PC-3 (cell line): ENCODE data around the gene NOM1. TPM values are rescaled to one million over a fixed set of nuclear protein-coding genes. Genes with fewer than 3 reads are reported as not detected.
A peak's percentile ranks its signal among the peaks of the same experiment; 100 is the strongest.

Experiments used
- ATAC-seq: fragments of 200-7000 bp; cut with Tn5 transposase; 2 replicates; pipeline ENCODE4 v1.9.1; 2020; ENCODE audit warnings: mild to moderate bottlenecking, moderate library complexity
- BruUV-seq: library from RNA; stranded (reverse); fragments of 400-500 nt; replicated peaks from 2 replicates; lab custom pipeline; 2021; lab: Mats Ljungman, UMichigan
- CTCF ChIA-PET: fragments of 300-600 bp; sonication (Branson Sonifier 250); formaldehyde crosslinking; loops from one replicate; lab custom pipeline; 2022; ENCODE audit warnings: antibody characterized with exemption; lab: Charles Lee
- POLR2A ChIA-PET: fragments of 300-600 bp; sonication (Branson Sonifier 250); formaldehyde crosslinking; loops from one replicate; lab custom pipeline; 2022; ENCODE audit warnings: antibody characterized with exemption; ENCODE audit not compliant: unreplicated experiment; lab: Charles Lee
- DNase-seq: peaks from one replicate; pipeline ENCODE4 v3.0.0-alpha.2; 2015
- H2AFZ ChIP-seq: fragments of 300-600 bp; sonication (generic); 2 replicates; pipeline ENCODE4 v1.6.0; 2016; ENCODE audit warnings: antibody characterized with exemption, low read length
- H3F3A ChIP-seq: fragments of 300-600 bp; sonication (generic); one replicate; pipeline ENCODE4 v1.6.0; 2017; ENCODE audit warnings: antibody characterized with exemption, low read length, control low read depth, mild to moderate bottlenecking; ENCODE audit not compliant: unreplicated experiment
- H3K27ac ChIP-seq: fragments of 300-600 bp; sonication (generic); 2 replicates; pipeline ENCODE4 v1.5.1; 2016; ENCODE audit warnings: mild to moderate bottlenecking, low read length
- H3K27me3 ChIP-seq: fragments of 300-600 bp; sonication (generic); 2 replicates; pipeline ENCODE4 v1.6.1; 2016; ENCODE audit warnings: low read length, mixed read lengths
- H3K36me3 ChIP-seq: fragments of 300-600 bp; sonication (generic); 2 replicates; pipeline ENCODE4 v1.6.1; 2016; ENCODE audit warnings: low read depth, mixed run types, low read length, mixed read lengths
- H3K4me1 ChIP-seq: fragments of 300-600 bp; sonication (generic); 2 replicates; pipeline ENCODE4 v1.5.1; 2016; ENCODE audit warnings: low read length; ENCODE audit not compliant: insufficient read depth
- H3K4me2 ChIP-seq: fragments of 300-600 bp; sonication (generic); 2 replicates; pipeline ENCODE4 v1.6.0; 2016; ENCODE audit warnings: low read length
- H3K4me3 ChIP-seq: fragments of 300-600 bp; sonication (generic); 2 replicates; pipeline ENCODE4 v1.5.1; 2016; ENCODE audit warnings: mild to moderate bottlenecking, low read length, mixed read lengths
- H3K79me2 ChIP-seq: fragments of 300-600 bp; sonication (generic); 2 replicates; pipeline ENCODE4 v1.6.1; 2017; ENCODE audit warnings: low read length, mixed read lengths
- H3K9ac ChIP-seq: fragments of 300-600 bp; sonication (generic); 2 replicates; pipeline ENCODE4 v1.6.0; 2016; ENCODE audit warnings: mild to moderate bottlenecking, low read length
- H3K9me2 ChIP-seq: fragments of 300-600 bp; sonication (generic); replicated peaks from 2 replicates; pipeline ENCODE4 v1.6.1; 2016; ENCODE audit warnings: mixed run types, low read length, mixed read lengths
- H3K9me3 ChIP-seq: fragments of 300-600 bp; sonication (generic); 2 replicates; pipeline ENCODE4 v1.6.1; 2016; ENCODE audit warnings: low read length, mixed read lengths
- H4K20me1 ChIP-seq: fragments of 300-600 bp; sonication (generic); 2 replicates; pipeline ENCODE4 v1.6.1; 2016; ENCODE audit warnings: low read length, mixed read lengths
- EZH2 ChIP-seq: fragments of 300-600 bp; sonication (generic); IDR thresholded peaks from one replicate; pipeline ENCODE4 v1.6.1; 2017; ENCODE audit warnings: antibody characterized with exemption, mild to moderate bottlenecking, low read length; ENCODE audit not compliant: unreplicated experiment
- EZH2phosphoT487 ChIP-seq: fragments of 300-600 bp; sonication (generic); IDR thresholded peaks from 2 replicates; pipeline ENCODE4 v1.6.1; 2018; ENCODE audit warnings: mild to moderate bottlenecking, antibody characterized with exemption, low read length, borderline replicate concordance
- intact Hi-C: fragments of 100-400 bp; cut with micrococcal nuclease; formaldehyde crosslinking; loops from 2 replicates; pipeline ENCODE4 v1.9.0; 2023
- total RNA-seq: library from RNA; depleted of rRNA; stranded (reverse); fragments of >200 nt; gene quantifications from 2 replicates; pipeline ENCODE4 v1.2.3, GENCODE V29; 2014
- TF ChIP-seq, protein P1 (sequence below): fragments of 300-600 bp; sonication (generic); conservative IDR thresholded peaks from 2 replicates; pipeline ENCODE4 v1.5.1; 2017; ENCODE audit warnings: antibody characterized with exemption, low read depth, mild to moderate bottlenecking, low read length

Gene NOM1
- total RNA-seq, 1 experiment from 2014 or later, result 17.7 TPM

DNA sequence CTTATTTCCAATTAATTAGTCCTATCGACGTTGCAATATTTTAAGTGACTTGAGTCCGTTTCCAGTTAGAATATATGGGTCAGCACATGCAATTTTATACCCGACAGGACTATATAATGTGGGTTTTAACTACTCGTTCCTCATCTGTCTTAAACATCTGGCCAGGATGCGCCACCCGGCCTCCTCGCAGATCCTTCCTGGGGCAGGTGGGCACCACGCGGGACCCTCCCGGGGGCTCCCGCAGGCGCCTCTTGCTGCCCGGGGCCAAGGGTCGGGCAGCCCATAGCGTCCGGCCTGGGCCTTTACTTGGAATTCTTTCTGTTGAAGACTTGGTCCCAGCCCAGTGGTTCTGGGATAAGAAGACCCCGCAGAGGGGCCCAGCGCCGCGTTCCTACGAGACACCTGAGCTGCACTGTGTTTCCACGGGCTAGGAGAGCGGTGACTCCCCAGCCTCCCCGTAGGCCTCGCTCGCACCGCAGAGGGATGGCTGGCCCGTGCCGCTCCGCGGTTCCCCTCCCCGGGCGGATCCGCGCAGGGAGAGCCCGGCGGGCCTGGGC lies 71.1 kb downstream of the NOM1 start:
- DNase-seq (no peak), ATAC-seq (no peak)
- Histone ChIP-seq H4K20me1 (no peaks in the 10 kb centered on the region), H3K27me3 (peaks cover 89% of the 10 kb centered on the region), H3F3A (no peaks in the 10 kb centered on the region), H2AFZ (no peak overlapping the region), H3K9me2 (no peaks in the 10 kb centered on the region), H3K36me3 (no peaks in the 10 kb centered on the region), H3K4me2 (no peak overlapping the region), H3K4me3 (no peak overlapping the region), H3K27ac (no peak overlapping the region), H3K9me3 (no peaks in the 10 kb centered on the region), H3K9ac (no peak overlapping the region), H3K79me2 (no peaks in the 10 kb centered on the region), H3K4me1 (no peaks in the 10 kb centered on the region)
- TF ChIP-seq EZH2phosphoT487 (peak; percentile 66; the same call in 1 of the 2 replicates), EZH2 (peak; percentile 3)
- TF ChIP-seq, protein P1, sequence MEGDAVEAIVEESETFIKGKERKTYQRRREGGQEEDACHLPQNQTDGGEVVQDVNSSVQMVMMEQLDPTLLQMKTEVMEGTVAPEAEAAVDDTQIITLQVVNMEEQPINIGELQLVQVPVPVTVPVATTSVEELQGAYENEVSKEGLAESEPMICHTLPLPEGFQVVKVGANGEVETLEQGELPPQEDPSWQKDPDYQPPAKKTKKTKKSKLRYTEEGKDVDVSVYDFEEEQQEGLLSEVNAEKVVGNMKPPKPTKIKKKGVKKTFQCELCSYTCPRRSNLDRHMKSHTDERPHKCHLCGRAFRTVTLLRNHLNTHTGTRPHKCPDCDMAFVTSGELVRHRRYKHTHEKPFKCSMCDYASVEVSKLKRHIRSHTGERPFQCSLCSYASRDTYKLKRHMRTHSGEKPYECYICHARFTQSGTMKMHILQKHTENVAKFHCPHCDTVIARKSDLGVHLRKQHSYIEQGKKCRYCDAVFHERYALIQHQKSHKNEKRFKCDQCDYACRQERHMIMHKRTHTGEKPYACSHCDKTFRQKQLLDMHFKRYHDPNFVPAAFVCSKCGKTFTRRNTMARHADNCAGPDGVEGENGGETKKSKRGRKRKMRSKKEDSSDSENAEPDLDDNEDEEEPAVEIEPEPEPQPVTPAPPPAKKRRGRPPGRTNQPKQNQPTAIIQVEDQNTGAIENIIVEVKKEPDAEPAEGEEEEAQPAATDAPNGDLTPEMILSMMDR, result no peak
- BruUV-seq, result no TSS peak
- ChIA-PET CTCF (no interaction called here), POLR2A (no interaction called here)
- intact Hi-C loops, result loop anchor here (10.0 kb wide), 1 partner anchor 114 kb away; the partner anchor contains the start of gene UBE3C

DNA sequence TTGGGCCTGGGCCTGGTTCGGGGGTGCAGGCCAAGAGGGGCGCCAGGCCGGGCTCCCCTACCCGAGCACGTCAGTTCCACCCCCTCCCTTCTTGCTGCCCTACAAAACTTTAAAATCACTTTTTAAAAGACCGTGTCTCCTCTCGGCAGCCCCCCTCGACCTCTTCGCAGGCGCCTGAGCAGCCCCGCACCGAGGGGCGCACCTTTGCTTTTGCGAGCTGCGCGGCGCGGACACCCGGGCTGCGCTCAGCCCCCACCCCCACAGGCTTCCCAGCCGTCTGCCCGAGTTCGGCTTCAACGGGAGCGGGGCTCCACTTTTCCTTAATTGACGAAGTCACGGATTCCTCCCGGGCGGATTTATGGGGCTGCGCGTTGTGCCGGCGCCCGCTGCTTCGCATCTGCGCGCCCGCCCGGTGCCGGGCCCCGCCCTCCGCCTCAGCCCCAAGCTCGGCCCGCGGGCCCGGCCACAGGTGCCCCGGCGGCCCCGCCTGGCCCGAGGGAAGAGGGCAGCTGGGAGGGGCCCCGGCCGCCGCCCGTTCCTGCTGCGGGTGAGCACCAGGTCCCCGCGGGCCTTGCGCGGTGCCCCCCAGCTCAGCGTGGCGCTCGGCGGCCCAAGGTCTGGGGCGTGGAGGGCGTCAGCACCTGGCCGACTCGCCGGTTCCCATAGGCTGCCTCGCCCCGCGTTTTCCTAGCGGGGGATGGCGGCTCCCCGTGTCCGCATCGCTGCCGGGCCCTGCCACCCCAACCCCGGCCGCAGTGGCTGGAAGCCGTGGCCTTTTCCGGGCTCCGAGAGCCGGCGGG lies 71.8 kb downstream of the NOM1 start:
- no TSS peak for BruUV-seq
- H3K4me2 ChIP-seq, result no peak overlapping the region
- POLR2A ChIA-PET, result no interaction called here
- H3K27me3 ChIP-seq, result peaks cover 94% of the 10 kb centered on the region
- H3K9me2 ChIP-seq, result no peaks in the 10 kb centered on the region
- no peaks in the 10 kb centered on the region for H3K36me3 ChIP-seq
- DNase-seq (no peak), ATAC-seq (no peak)
- no peaks in the 10 kb centered on the region for H3K79me2 ChIP-seq
- TF ChIP-seq, protein P1, result no peak
- TF ChIP-seq EZH2, result peak; percentile 25
- 0 out of 2 replicates have a peak, but pooled peaks have one; percentile 25 for TF ChIP-seq EZH2phosphoT487
- H3K4me3 ChIP-seq, result no peak overlapping the region
- H3K4me1 ChIP-seq, result no peaks in the 10 kb centered on the region
- no peaks in the 10 kb centered on the region for H3K9me3 ChIP-seq
- intact Hi-C loops, result loop anchor here (10.0 kb wide), 1 partner anchor 114 kb away; the partner anchor contains the start of gene UBE3C
- H3K9ac ChIP-seq, result no peak overlapping the region
- H4K20me1 ChIP-seq, result no peaks in the 10 kb centered on the region
- H3F3A ChIP-seq, result no peaks in the 10 kb centered on the region
- no peak overlapping the region for H3K27ac ChIP-seq
- no peak overlapping the region for H2AFZ ChIP-seq
- CTCF ChIA-PET, result no interaction called here
